H1 (cell line): Measurements from ENCODE around the gene C5orf46. TPM values are rescaled to one million over a fixed set of nuclear protein-coding genes. Genes with fewer than 3 reads are reported as not detected.

Experiments
- PHF8 ChIP-seq: fragments of 200-600 bp; sonication (generic); conservative IDR thresholded peaks from 2 replicates; pipeline ENCODE4 v1.7.1; 2012; ENCODE audit warnings: low read depth, mild to moderate bottlenecking, inconsistent platforms, low read length, moderate library complexity
- POLR2A ChIP-seq, 2 experiments: IDR thresholded peaks; 1 replicate in 1 of 2; 2 replicates in 1 of 2; pipeline ENCODE4 v1.6.1; 2011; ENCODE audit warnings: low read depth in 2 of 2, low read length in 2 of 2, mild to moderate bottlenecking in 2 of 2; ENCODE audit errors: control extremely low read depth in 1 of 2
- SP1 ChIP-seq: IDR thresholded peaks from 2 replicates; pipeline ENCODE4 v1.6.1; 2011; ENCODE audit warnings: low read depth, low read length
- TAF1 ChIP-seq: IDR thresholded peaks from 2 replicates; pipeline ENCODE4 v1.6.1; 2011; ENCODE audit warnings: mild to moderate bottlenecking, low read depth, low read length
- TAF7 ChIP-seq: optimal IDR thresholded peaks from 2 replicates; pipeline ENCODE3; 2011; ENCODE audit warnings: low read depth, mild to moderate bottlenecking, inconsistent platforms, low read length, moderate library complexity, borderline replicate concordance
- polyA plus RNA-seq, 7 experiments: library from polyadenylated mRNA; depleted of rRNA in 3 of 7; stranded (reverse) in 5 of 7; unstranded in 2 of 7; fragments of >200 nt in 5 of 7; fragments of 200-250 nt in 2 of 7; gene quantifications; 1 replicate in 5 of 7; 2 replicates in 1 of 7; 4 replicates in 1 of 7; pipeline versions ENCODE4 v1.2.1 to v1.2.3, GENCODE V29; 2011 to 2013; ENCODE audit warnings: missing spikeins in 2 of 7, mixed read lengths in 2 of 7
- total RNA-seq: library from RNA; stranded (reverse); fragmentation: NEBNext Ultra II Directional; extraction: Animal tissue kit (Norgen Biotek cat#: 25700); gene quantifications from 2 replicates; pipeline ENCODE4 v1.2.1, GENCODE V29; 2021
- TF ChIP-seq, protein P1 (sequence below): fragments of 300-600 bp; sonication (generic); IDR thresholded peaks from 2 replicates; pipeline ENCODE4 v1.7.1; 2012; ENCODE audit warnings: low read length, moderate library complexity, mild to moderate bottlenecking, inconsistent platforms; ENCODE audit not compliant: insufficient replicate concordance

C5orf46 gene
- total and polyA plus RNA-seq, 2 of the 8 experiments (the other 6 are each of a cell fraction or from before 2014, with no cell fraction given), result not detected

DNA sequence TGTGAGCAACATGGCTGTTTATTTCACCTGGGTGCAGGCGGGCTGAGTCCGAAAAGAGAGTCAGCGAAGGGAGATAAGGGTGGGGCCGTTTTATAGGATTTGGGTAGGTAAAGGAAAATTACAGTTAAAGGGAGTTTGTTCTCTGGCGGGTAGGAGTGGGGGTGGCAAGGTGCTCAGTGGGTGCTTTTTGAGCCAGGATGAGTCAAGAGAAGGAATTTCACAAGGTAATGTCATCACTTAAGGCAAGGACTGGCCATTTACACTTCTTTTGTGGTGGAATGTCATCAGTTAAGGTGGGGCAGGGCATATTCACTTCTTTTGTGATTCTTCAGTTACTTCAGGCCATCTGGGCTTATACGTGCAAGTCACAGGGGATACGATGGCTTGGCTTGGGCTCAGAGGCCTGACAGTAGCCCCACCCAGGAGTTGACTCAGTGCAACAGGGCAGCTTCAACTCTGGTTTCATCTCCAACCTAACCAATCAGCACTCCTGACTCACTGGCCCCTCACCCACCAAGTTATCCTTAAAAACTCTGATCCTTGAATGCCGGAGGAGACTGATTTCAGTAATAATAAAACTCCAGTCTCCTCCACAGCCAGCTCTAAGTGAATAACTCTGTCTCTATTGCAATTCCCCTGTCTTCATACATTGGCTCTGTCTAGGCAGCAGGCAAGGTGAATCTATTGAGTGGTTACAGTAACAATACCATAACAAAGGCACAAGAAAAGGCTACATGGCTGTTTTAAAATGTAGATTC, 32.0 kb downstream of the C5orf46 start (continued):
- TF ChIP-seq, protein P1, sequence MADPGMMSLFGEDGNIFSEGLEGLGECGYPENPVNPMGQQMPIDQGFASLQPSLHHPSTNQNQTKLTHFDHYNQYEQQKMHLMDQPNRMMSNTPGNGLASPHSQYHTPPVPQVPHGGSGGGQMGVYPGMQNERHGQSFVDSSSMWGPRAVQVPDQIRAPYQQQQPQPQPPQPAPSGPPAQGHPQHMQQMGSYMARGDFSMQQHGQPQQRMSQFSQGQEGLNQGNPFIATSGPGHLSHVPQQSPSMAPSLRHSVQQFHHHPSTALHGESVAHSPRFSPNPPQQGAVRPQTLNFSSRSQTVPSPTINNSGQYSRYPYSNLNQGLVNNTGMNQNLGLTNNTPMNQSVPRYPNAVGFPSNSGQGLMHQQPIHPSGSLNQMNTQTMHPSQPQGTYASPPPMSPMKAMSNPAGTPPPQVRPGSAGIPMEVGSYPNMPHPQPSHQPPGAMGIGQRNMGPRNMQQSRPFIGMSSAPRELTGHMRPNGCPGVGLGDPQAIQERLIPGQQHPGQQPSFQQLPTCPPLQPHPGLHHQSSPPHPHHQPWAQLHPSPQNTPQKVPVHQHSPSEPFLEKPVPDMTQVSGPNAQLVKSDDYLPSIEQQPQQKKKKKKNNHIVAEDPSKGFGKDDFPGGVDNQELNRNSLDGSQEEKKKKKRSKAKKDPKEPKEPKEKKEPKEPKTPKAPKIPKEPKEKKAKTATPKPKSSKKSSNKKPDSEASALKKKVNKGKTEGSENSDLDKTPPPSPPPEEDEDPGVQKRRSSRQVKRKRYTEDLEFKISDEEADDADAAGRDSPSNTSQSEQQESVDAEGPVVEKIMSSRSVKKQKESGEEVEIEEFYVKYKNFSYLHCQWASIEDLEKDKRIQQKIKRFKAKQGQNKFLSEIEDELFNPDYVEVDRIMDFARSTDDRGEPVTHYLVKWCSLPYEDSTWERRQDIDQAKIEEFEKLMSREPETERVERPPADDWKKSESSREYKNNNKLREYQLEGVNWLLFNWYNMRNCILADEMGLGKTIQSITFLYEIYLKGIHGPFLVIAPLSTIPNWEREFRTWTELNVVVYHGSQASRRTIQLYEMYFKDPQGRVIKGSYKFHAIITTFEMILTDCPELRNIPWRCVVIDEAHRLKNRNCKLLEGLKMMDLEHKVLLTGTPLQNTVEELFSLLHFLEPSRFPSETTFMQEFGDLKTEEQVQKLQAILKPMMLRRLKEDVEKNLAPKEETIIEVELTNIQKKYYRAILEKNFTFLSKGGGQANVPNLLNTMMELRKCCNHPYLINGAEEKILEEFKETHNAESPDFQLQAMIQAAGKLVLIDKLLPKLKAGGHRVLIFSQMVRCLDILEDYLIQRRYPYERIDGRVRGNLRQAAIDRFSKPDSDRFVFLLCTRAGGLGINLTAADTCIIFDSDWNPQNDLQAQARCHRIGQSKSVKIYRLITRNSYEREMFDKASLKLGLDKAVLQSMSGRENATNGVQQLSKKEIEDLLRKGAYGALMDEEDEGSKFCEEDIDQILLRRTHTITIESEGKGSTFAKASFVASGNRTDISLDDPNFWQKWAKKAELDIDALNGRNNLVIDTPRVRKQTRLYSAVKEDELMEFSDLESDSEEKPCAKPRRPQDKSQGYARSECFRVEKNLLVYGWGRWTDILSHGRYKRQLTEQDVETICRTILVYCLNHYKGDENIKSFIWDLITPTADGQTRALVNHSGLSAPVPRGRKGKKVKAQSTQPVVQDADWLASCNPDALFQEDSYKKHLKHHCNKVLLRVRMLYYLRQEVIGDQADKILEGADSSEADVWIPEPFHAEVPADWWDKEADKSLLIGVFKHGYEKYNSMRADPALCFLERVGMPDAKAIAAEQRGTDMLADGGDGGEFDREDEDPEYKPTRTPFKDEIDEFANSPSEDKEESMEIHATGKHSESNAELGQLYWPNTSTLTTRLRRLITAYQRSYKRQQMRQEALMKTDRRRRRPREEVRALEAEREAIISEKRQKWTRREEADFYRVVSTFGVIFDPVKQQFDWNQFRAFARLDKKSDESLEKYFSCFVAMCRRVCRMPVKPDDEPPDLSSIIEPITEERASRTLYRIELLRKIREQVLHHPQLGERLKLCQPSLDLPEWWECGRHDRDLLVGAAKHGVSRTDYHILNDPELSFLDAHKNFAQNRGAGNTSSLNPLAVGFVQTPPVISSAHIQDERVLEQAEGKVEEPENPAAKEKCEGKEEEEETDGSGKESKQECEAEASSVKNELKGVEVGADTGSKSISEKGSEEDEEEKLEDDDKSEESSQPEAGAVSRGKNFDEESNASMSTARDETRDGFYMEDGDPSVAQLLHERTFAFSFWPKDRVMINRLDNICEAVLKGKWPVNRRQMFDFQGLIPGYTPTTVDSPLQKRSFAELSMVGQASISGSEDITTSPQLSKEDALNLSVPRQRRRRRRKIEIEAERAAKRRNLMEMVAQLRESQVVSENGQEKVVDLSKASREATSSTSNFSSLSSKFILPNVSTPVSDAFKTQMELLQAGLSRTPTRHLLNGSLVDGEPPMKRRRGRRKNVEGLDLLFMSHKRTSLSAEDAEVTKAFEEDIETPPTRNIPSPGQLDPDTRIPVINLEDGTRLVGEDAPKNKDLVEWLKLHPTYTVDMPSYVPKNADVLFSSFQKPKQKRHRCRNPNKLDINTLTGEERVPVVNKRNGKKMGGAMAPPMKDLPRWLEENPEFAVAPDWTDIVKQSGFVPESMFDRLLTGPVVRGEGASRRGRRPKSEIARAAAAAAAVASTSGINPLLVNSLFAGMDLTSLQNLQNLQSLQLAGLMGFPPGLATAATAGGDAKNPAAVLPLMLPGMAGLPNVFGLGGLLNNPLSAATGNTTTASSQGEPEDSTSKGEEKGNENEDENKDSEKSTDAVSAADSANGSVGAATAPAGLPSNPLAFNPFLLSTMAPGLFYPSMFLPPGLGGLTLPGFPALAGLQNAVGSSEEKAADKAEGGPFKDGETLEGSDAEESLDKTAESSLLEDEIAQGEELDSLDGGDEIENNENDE, result peak; percentile 82
- TF ChIP-seq TAF7 (peak; percentile 45), SP1 (0 out of 2 replicates have a peak, but pooled peaks have one; percentile 31), POLR2A (IDR thresholded peaks at IDR 0.05; ENCODE audit: control extremely low read depth in 1 of 2, low read depth in 2 of 2, low read length in 2 of 2) (peak in 1 of 2 experiments; percentile 63; a peak in 2 of 3 replicates), PHF8 (0 out of 2 replicates have a peak, but pooled peaks have one; percentile 19), TAF1 (peak; percentile 63; the same call in 1 of the 2 replicates)
